ENCODE results near the gene ZCCHC14.

The ZCCHC14 gene

GRCh38 chr16:87424266-87424665 lies 68.6 kb downstream of the ZCCHC14 start:
- no peak for DNase-seq

DNA sequence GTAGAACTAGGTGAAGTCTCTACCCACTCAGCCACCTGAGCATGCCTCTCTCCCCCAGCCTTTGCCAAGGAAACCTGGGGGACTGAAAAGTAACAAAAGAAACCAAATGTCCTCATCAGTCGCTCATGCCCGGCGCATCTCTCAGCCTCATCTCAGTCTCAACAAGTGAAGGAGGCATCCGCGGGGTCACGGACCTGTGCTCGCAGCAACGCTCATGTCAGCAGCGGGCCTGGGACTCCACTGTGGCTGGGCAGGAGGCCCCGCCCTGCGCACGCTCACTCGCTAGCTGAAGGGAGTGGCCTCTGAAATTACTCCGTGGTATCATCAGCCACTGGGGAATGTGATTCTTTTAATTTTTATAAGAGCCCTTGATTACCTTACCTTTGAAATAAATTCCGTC lies 69.4 kb downstream of the ZCCHC14 start:
- no peak for DNase-seq

DNA sequence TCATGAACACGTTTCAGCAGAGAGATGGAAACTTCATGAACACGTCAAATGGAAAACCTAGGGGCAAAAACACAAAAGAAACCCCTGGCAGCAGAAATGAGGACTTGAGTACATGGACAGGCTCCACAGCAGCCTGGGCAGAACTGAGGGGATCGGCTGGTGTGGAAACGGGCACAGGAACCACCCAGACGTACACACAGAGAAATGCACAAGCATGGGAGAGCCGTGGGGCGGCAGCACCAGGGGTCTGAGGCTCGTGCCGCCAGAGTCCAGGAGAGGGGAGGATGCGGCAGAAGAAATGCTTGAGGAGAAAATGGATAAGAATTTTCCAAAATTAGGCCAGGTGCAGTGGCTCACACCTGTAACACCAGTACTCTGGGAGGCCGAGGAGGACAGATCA lies 70.7 kb downstream of the ZCCHC14 start:
- no peak for DNase-seq

DNA sequence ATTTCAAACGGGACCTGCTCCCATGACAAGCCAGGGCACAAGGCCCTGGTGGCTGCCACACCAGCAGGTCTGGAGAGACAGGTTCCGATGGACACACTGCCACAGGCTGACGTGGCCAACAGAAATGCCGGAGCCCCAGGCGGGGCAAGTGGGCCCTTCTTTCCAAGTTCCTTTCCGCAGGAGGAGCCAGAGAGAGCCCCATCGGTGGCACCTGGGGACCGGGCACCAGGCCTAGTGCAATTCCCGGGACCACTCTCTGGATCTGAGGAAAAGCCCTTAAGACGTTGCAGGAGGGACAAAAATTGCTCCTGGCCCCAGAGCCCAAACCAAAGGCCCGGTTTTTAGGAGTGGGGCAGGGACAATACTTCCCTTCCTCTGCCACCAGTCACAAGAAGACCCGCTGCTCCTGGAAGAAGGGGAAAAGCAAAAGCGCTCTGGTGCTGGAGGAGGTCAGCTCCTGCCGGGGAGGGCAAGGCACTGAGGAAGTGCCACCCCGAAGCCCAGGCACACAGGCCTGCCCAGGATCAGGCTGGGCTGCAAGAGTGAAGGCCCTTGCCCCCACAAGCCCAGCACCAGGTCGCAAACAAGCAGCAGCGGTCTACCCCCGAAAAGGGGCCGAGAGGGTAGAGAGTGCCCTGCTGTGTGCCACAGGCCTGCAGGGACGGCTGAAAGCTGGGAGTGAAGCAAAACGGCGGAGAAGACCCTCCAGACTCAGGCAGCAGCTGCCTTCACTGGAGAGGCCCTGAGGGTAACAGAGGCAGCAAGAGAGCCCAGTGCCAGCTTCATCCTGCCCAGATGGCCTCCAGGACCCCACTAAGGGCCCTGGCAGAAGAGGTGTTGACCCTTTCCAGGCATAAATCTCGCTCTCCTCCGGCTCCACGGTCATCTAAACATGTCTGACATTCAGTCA lies 71.6 kb downstream of the ZCCHC14 start:
- no peak for DNase-seq

GRCh38 chr16:87420026-87421002 lies 72.5 kb downstream of the ZCCHC14 start:
- DNase-seq = no peak

DNA sequence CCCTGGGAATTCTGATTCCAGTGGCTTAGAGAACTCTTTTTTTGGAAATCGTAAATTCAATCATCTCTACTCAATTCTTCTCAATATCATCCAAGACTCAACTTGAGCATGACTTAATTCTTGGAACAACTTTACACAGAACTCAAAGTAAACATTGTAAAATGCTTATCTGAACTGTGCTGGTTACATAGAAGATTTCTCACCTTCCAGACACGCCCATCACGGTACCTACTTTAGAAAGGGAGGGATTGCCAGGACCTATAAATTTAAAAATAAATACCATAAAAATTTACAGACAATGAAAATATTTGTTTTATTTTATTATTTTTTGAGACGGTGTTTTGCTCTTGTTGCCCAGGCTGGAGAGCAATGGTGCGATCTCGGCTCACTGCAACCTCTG lies 74.2 kb downstream of the ZCCHC14 start:
- no peak for DNase-seq

DNA sequence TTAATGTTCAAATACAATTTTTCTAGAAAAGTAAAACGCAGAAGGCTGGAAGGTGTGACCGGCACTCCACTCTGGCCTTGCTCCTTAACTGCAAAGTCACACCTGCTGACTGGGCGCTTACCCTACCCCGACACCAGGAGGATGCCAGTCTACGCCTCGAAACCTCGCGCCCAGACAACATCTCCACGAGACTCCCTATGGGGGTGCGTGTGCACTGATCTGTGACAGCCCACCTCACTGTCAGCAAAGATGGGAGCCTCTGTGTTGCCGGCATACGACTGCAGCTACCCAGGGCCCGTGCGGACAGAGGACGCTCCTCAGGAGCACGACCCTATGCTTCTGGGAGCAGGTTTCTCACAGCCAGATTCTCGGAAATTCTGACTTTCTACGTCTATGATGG lies 74.6 kb downstream of the ZCCHC14 start:
- no peak for DNase-seq

- DNase-seq = no peak
Measured at GRCh38 chr16:87417528-87417910, 75.3 kb downstream of the ZCCHC14 start.

- no peak for DNase-seq
Measured at GRCh38 chr16:87416826-87417527, 75.8 kb downstream of the ZCCHC14 start.

GRCh38 chr16:87415441-87415840 lies 77.4 kb downstream of the ZCCHC14 start:
- no peak for DNase-seq

- no peak for DNase-seq
Measured at GRCh38 chr16:87414251-87414680, 78.6 kb downstream of the ZCCHC14 start.

- no peak for DNase-seq
Measured at GRCh38 chr16:87412996-87413421, 79.8 kb downstream of the ZCCHC14 start.

GRCh38 chr16:87412371-87412995 lies 80.3 kb downstream of the ZCCHC14 start:
- DNase-seq = no peak

DNA sequence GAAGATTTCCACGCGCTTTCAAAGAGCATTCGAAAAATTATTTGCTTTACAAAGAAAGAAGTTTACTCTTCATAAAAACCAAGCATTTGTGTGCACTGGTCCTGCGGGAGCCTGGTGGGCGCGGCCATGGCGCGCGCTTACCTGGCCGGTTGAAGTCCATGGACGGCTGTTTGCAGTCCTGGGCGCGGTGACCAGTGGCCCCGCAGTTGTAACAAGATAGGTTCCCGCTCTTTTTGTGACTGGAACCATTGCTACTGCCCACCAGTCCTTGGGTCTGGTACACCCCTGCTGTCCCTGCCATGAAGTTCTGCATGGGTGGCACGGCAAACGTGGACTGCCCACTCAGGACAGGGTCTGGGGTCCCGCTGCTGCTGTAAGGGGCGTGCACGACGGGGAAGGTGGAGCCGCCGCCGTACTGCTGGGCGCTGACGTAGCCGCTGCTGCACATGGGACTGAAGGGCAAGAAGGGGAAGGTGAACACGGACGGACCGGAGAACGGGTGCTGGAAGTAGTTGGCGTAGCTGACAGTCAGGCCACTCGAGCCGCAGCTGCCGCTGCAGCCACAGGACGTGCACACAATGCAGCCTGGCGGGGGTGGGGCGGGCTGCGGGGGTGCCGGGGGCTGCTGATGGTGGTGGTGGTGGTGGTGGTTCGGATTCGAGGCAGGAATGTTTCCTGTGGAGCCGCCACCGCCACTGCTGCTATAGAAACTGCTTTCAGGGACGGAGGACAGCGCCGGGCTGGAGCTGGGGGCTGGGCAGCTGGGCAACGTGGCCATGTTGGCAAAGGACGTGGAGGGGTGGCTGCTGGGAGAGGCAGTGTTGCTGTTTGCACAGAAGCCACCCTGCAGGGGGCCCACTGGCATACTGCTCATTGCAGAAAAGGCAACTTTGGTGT lies 81.2 kb downstream of the ZCCHC14 start:
- no peak for DNase-seq

DNA sequence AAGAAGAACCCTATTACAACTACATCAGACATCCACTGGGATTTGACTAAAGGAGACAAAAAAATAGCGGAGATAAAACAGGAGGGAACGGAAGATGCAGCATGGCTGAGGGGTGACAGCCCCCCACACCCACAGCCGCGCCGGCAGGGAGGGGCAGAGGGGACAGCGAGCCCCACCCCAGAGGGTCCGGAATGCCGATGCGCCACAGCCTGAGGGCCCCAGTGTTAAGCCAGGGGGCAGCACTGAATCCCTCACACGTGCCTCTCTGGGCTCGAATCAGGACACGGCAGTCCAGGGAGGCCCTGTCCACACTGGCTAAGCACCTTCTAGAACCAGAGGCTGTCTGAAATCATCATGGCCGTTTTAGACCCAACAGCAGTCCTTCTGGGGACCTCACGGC lies 81.9 kb downstream of the ZCCHC14 start:
- no peak for DNase-seq

DNA sequence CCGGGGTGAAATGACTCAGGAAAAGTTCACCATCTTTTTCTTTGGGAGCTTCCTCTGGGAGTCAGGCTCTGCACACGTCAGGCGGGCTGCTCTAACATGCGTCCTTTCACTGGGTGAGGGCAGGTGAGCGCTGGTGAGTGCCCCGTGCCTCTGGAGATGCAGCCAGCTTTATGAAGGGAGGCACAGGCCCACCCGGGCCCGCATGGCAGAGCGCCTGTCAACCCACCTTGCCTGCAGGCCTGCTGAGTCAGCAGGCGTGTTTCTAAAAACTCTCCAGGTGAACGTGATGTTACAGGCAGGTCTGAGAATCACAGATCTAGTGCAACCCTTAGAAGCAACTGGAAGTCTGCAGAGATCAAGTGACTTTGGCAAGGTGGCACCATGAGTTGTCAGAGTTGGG lies 82.3 kb downstream of the ZCCHC14 start:
- no peak for DNase-seq

- DNase-seq = no peak
Measured at GRCh38 chr16:87409781-87410180, 83.0 kb downstream of the ZCCHC14 start.

GRCh38 chr16:87409153-87409552 lies 83.7 kb downstream of the ZCCHC14 start:
- DNase-seq = no peak

DNA sequence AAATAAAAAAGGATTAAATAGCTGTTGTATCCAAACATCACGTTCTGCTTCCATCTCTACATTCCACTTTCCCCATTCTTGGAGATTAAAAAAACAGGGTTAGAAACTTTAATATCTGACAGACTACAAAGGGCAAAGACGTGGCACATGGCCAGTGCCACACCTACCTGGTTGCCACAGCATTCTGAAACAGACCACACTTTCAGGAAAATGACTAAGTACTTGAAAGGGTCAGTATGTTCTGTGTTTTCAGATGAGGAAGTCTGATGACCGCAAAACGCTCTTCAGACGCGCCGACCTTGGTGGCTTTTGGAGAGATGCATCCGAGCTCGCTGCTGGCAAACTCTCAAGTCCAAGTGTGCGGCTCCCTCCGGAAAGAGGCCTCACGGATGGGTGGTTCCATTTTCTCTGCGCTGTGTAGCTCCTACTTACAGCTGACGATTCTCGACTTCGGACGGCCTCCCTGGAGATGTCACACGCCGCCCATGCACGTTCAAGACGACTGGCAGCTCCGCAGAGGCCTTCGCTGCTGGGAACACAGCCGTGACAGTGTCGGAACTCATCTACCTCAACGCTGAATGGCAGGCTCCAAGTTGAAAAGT lies 85.2 kb downstream of the ZCCHC14 start:
- no peak for DNase-seq

DNA sequence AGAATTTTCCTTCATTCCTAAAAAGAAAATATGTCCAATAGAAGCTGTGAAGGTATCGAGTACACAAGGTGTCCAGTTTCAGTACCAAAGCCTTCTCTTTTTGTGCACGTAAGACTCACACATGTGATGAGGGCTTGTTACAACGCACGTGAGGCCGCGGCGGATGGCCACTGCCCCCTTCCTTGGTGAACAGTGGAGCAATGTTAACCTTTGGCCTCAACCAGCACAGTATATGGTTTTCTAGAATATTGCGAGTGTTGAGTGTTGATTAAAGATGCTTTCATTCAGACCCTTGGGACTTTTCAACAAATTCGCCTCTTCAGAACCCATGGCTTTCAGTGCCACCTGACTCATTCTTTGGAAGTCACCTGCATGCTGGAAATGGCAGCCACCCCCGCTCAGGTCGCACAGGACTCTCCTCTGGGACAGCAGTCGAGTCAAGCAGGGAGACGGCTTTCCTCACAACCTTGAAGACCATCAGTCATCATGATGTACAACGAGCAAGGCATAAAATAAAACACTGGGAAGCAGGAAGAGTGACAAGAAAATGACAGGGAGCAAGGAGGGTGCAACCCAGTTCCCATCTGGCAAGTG lies 86.2 kb downstream of the ZCCHC14 start:
- no peak for DNase-seq

Data from NCI-H226 (cell line).